Fibroblast of lung (primary cell): ENCODE data around the gene ARL6IP5. TPM values are rescaled to one million over a fixed set of nuclear protein-coding genes. Genes with fewer than 3 reads are reported as not detected.

Experiments used
- DNase-seq, 2 donors: peaks; one replicate each; pipeline versions ENCODE4 v3.0.0 to v3.0.0-alpha.2; 2010; ENCODE audit warnings: low read depth in 2 of 2
- H2AFZ ChIP-seq: 2 replicates; pipeline ENCODE4 v1.5.1; 2012; ENCODE audit warnings: low read length, control low read depth, inconsistent platforms
- H3K27ac ChIP-seq: 2 replicates; pipeline ENCODE4 v1.5.1; 2011; ENCODE audit warnings: low read length, control low read depth; ENCODE audit not compliant: insufficient read depth
- H3K27me3 ChIP-seq: 2 replicates; pipeline ENCODE4 v1.5.1; 2011; ENCODE audit warnings: mild to moderate bottlenecking, low read length; ENCODE audit not compliant: control insufficient read depth, insufficient read depth
- H3K36me3 ChIP-seq: 2 replicates; pipeline ENCODE4 v1.5.1; 2011; ENCODE audit warnings: low read length; ENCODE audit not compliant: control insufficient read depth, insufficient read depth
- H3K4me1 ChIP-seq: 2 replicates; pipeline ENCODE4 v1.5.1; 2011; ENCODE audit warnings: low read length; ENCODE audit not compliant: control insufficient read depth, insufficient read depth; ENCODE audit errors: extremely low read depth
- H3K4me2 ChIP-seq: 2 replicates; pipeline ENCODE4 v1.5.1; 2011; ENCODE audit warnings: low read length, control low read depth; ENCODE audit not compliant: insufficient read depth; ENCODE audit errors: extremely low read depth
- H3K4me3 ChIP-seq, 4 experiments: fragments of 200-600 bp in 1 of 4; sonication (generic) in 1 of 4; replicated peaks in 1 of 4; 2 replicates each; pipeline ENCODE4 v1.5.1; 2011 to 2016; ENCODE audit warnings: low read length in 4 of 4, low read depth in 3 of 4, mild to moderate bottlenecking in 3 of 4, control low read depth in 2 of 4, inconsistent platforms in 1 of 4, mixed read lengths in 1 of 4; ENCODE audit not compliant: insufficient read depth in 1 of 4; ENCODE audit errors: control extremely low read depth in 1 of 4
- H3K79me2 ChIP-seq: 2 replicates; pipeline ENCODE4 v1.5.1; 2012; ENCODE audit warnings: mild to moderate bottlenecking, low read length, inconsistent platforms; ENCODE audit not compliant: control insufficient read depth, insufficient read depth
- H3K9ac ChIP-seq: 2 replicates; pipeline ENCODE4 v1.5.1; 2011; ENCODE audit warnings: mild to moderate bottlenecking, low read length, control low read depth; ENCODE audit not compliant: insufficient read depth
- H3K9me3 ChIP-seq: 2 replicates; pipeline ENCODE4 v1.5.1; 2012; ENCODE audit warnings: low read depth, low read length; ENCODE audit not compliant: control insufficient read depth, insufficient read depth
- H4K20me1 ChIP-seq: 2 replicates; pipeline ENCODE4 v1.5.1; 2011; ENCODE audit warnings: low read length; ENCODE audit not compliant: control insufficient read depth, insufficient read depth; ENCODE audit errors: extremely low read depth
- CTCF ChIP-seq, 2 donors: IDR thresholded peaks in 1 of 2; conservative IDR thresholded peaks in 1 of 2; 1 replicate in 1 of 2; 2 replicates in 1 of 2; pipeline ENCODE4 v1.5.1; 2011 to 2012; ENCODE audit warnings: low read length in 2 of 2, control low read depth in 1 of 2, inconsistent platforms in 1 of 2, low read depth in 1 of 2, mild to moderate bottlenecking in 1 of 2
- EZH2 ChIP-seq: IDR thresholded peaks from 2 replicates; pipeline ENCODE4 v1.5.1; 2012; ENCODE audit warnings: low read length, control low read depth, mild to moderate bottlenecking; ENCODE audit errors: missing control alignments
- polyA plus RNA-seq, 2 donors: library from polyadenylated mRNA; depleted of rRNA in 1 of 2; stranded (reverse) in 1 of 2; unstranded in 1 of 2; fragments of >200 nt; gene quantifications; 2 replicates each; pipeline ENCODE4 v1.2.1, GENCODE V29; 2011 to 2012; ENCODE audit warnings: missing spikeins in 1 of 2
- total RNA-seq: library from RNA; depleted of rRNA; stranded (reverse); fragments of >200 nt; gene quantifications from 2 replicates; pipeline ENCODE4 v1.2.1, GENCODE V29; 2014

ARL6IP5 gene
- total and polyA plus RNA-seq, 2 donors (not counting 1 experiment from before 2014, with no cell fraction given), result 209 to 253 TPM

DNA sequence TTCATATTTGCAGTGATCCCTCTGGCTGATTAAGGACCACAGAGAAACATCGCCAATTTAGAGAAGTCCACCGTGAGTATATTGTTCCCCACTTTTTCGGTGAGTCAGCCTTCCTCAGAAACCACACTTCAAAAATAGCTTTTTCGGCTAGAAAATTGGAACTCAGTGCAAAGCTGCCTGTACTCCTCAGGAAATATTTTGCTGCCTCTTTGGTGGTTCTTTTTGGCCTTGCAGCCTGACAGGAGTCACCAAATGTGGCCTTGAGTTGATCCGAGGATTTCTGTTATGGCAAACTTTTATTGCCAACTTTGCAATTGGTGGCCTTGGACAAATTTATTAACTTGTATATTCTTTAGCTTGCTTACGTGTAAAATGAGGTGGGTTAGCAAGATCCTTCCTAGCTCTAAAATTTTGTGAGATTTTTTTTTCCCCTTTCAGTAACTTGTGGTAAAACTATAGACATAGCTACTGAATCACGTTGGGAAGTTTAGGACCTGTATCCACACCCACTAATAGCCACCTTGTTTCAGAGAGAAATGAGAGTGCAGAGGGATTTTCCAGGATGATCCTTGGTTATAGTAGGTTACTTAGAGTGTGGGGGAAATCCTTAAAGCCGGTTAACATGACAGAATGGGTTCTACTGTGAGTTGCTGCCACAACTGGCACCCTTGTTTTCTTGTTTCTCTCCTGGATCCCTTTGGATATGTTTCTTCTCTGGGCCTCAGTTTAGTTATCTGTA, 9.9 kb downstream of the ARL6IP5 start:
- Histone ChIP-seq H3K9ac (no peak overlapping the region), H3K79me2 (peaks cover 74% of the 10 kb centered on the region), H4K20me1 (no peaks in the 10 kb centered on the region), H2AFZ (no peak overlapping the region), H3K4me3 (peak overlapping the region in 1 of 4 experiments; percentile 1), H3K27me3 (no peaks in the 10 kb centered on the region), H3K27ac (peak overlapping the region; percentile 19), H3K4me2 (peak overlapping the region; percentile 73), H3K4me1 (peaks cover 31% of the 10 kb centered on the region), H3K9me3 (no peaks in the 10 kb centered on the region), H3K36me3 (no peaks in the 10 kb centered on the region)
- no peak for TF ChIP-seq EZH2
- no peak for TF ChIP-seq CTCF (conservative IDR thresholded peaks at IDR 0.05 in 1 of 2, IDR thresholded peaks at IDR 0.05 in 1 of 2; ENCODE audit: low read depth in 1 of 2, low read length in 2 of 2)
- DNase-seq, result peak; percentile 44 to 86

DNA sequence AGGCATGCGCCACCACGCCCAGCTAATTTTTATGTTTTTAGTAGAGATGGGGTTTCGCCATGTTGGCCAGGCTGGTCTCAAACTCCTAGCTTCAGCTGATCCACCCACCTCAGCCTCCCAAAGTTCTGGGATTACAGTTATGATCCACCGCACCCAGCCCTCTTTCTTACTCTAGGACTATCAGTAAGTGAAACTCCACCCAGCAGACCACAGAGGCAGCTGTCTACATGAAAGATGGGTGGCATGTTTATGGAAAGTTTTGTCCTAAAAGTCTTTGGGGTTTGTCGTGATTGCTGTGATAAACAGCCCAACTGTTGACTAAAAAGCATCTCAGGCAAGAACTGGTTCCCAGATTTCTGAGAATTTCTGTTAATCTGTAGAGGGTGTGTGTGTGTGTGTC, 10.9 kb downstream of the ARL6IP5 start:
- Histone ChIP-seq H3K79me2 (peaks cover 73% of the 10 kb centered on the region), H3K9me3 (no peaks in the 10 kb centered on the region)

GRCh38 chr3:69096299-69096698, 11.6 kb downstream of the ARL6IP5 start:
- Histone ChIP-seq H3K4me2 (no peak overlapping the region), H3K27me3 (no peaks in the 10 kb centered on the region), H3K9me3 (no peaks in the 10 kb centered on the region), H3K36me3 (no peaks in the 10 kb centered on the region), H3K79me2 (peaks cover 71% of the 10 kb centered on the region), H3K27ac (no peak overlapping the region), H3K9ac (no peak overlapping the region), H2AFZ (no peak overlapping the region), H3K4me3 (no peak overlapping the region), H4K20me1 (no peaks in the 10 kb centered on the region), H3K4me1 (peaks cover 26% of the 10 kb centered on the region)
- no peak for TF ChIP-seq CTCF (conservative IDR thresholded peaks at IDR 0.05 in 1 of 2, IDR thresholded peaks at IDR 0.05 in 1 of 2; ENCODE audit: low read depth in 1 of 2, low read length in 2 of 2)
- no peak for TF ChIP-seq EZH2
- no peak for DNase-seq

More for the DNA sequence above, 10.9 kb downstream of the ARL6IP5 start:
- H3K4me2 ChIP-seq, result no peak overlapping the region
- no peak for DNase-seq
- H3K27me3 ChIP-seq, result no peaks in the 10 kb centered on the region
- no peak overlapping the region for H3K9ac ChIP-seq
- H3K4me1 ChIP-seq, result peaks cover 27% of the 10 kb centered on the region
- no peak for TF ChIP-seq EZH2
- H3K4me3 ChIP-seq, result no peak overlapping the region
- no peak overlapping the region for H2AFZ ChIP-seq
- H4K20me1 ChIP-seq, result no peaks in the 10 kb centered on the region
- H3K36me3 ChIP-seq, result no peaks in the 10 kb centered on the region
- no peak overlapping the region for H3K27ac ChIP-seq
